HAP-1 (cell line): Measurements from ENCODE around the gene RPL37A.
"Not testable (repeated sequence)": the region's sequence is repeated elsewhere in the genome, so short reads cannot be mapped to it uniquely, and the experiment has no call there.

Source experiments
- DNase-seq, 2 experiments: peaks; one replicate each; pipeline ENCODE4 v3.0.0-alpha.2; 2016 to 2020; ENCODE audit warnings: low spot score in 2 of 2
- H3K27me3 ChIP-seq: fragments of 250-450 bp; sonication (Bioruptor Pico); 2 replicates; pipeline ENCODE4 v1.5.1; 2020; ENCODE audit warnings: low read depth, mild to moderate bottlenecking, moderate library complexity
- H3K36me3 ChIP-seq: fragments of 250-450 bp; sonication (Bioruptor Pico); replicated peaks from 2 replicates; pipeline ENCODE4 v1.5.1; 2020; ENCODE audit warnings: mild to moderate bottlenecking
- H3K4me1 ChIP-seq: fragments of 250-450 bp; sonication (Bioruptor Pico); 2 replicates; pipeline ENCODE4 v1.5.1; 2020; ENCODE audit warnings: mild to moderate bottlenecking
- H3K4me3 ChIP-seq: fragments of 250-450 bp; sonication (Bioruptor Pico); 2 replicates; pipeline ENCODE4 v1.5.1; 2020; ENCODE audit warnings: mild to moderate bottlenecking, moderate library complexity
- H3K9me3 ChIP-seq: fragments of 250-450 bp; sonication (Bioruptor Pico); 2 replicates; pipeline ENCODE4 v1.5.1; 2020; ENCODE audit warnings: mild to moderate bottlenecking, moderate library complexity
- in situ Hi-C: fragments of 300-500 bp; cut with MboI; formaldehyde crosslinking; loops from 3 replicates; pipeline ENCODE4 v1.14.3; 2020; ENCODE audit warnings: low sequenced_read_pairs, inconsistent platforms, mixed read lengths

Gene RPL37A

DNA sequence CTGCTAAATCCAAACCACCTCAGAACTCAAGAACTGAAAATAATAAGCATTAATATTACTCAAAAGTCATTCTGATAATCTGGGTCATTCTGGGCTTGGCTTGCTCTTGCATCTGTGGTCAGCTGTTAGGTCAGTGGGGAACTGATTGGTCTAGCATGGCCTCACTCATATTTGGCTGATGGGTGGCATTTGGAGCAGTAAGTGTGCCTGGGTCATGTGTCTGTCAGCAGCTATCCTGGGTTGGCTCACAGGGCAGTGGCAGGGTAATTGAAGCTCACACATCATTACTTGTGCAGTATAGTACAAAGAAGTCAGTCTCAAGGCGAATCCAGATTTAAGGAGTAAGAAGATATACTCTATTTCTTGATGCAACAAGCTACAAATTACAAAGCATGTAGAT, 9.6 kb downstream of the RPL37A start:
- no peaks in the 10 kb centered on the region for H3K9me3 ChIP-seq
- in situ Hi-C loops = loop anchor here (25.0 kb wide), 1 partner anchor 1004 kb away; no protein-coding TSS in a partner anchor
- DNase-seq = no peak
- H3K4me3 ChIP-seq = no peak overlapping the region
- no peaks in the 10 kb centered on the region for H3K27me3 ChIP-seq
- H3K36me3 ChIP-seq = peaks cover 37% of the 10 kb centered on the region
- no peaks in the 10 kb centered on the region for H3K4me1 ChIP-seq

DNA sequence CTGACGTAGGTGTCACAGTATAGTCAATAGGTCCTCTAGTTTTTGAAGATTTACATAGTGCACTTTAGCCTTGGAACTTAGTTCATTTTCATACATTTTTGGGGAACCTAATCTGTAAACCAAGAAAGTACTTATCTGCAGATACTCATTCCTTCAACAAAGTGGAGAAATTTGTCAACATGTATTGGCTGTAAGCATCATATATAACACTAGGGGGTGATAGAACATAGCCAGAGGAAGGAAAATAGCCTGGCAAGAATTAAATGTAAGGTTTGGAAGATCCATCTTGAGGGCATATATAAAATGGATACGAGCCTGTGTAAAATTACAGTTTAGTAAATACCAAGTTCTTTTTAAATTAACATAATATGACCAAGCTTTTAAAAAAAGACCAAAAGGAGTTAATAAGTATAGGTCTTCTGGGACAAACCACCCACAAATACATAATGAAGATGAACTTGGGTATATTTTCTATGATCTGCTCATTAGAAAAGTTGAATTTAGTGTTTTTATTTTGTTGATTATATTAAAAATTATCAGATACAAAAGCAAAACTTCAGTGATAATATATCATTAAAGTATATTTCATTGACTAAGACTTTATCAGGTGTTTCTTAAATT, 18.2 kb downstream of the RPL37A start:
- H3K27me3 ChIP-seq = no peaks in the 10 kb centered on the region
- no peaks in the 10 kb centered on the region for H3K4me1 ChIP-seq
- H3K9me3 ChIP-seq = no peaks in the 10 kb centered on the region
- H3K36me3 ChIP-seq = no peaks in the 10 kb centered on the region; the same call in 1 of the 2 replicates
- no peak overlapping the region for H3K4me3 ChIP-seq
- peak in 1 of 2 experiments; percentile 62 for DNase-seq
- in situ Hi-C loops = loop anchor here (5.0 to 25.0 kb wide), 2 partner anchors 150 to 995 kb away; no protein-coding TSS in a partner anchor

DNA sequence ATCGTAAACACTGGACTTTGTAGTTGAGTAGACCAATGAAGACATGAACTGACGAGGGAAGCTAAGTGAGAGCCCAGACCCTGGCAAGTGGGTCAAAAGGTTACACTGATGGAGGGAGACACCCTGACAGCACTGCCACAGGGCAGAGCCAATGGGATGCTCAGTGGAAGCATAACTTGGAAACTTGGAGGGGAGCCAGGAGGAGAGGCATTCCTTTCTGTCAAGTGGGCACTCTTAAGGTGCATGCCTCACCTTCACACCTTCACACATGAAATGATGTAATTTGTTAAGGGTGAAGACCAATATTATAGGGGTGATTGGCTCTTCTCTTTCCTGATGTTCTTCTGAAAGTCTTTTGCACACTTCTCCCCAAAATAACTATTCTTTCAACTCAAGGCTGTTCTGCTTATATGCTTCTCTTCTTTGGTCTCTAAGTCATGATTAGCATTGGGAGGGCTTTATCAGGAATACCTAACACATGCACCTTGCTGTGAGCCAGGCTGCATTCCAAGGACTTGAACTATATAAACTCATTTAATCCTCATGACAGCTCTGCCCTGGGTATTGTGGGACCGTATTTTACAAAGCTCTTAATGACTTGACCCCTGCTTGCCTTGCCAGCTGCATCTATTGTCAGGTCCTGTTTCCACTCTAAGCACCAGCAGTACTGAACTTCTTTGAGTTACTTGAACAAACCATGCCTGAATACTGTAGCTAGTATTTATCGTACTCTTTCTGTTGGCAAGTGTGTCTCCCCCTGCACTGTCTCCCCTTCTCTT, 19.0 kb downstream of the RPL37A start:
- Histone ChIP-seq H3K9me3 (no peaks in the 10 kb centered on the region), H3K36me3 (no peaks in the 10 kb centered on the region; the same call in 1 of the 2 replicates), H3K4me1 (no peaks in the 10 kb centered on the region), H3K4me3 (no peak overlapping the region), H3K27me3 (no peaks in the 10 kb centered on the region)
- no peak for DNase-seq
- in situ Hi-C loops = loop anchor here (5.0 to 25.0 kb wide), 2 partner anchors 150 to 995 kb away; no protein-coding TSS in a partner anchor

DNA sequence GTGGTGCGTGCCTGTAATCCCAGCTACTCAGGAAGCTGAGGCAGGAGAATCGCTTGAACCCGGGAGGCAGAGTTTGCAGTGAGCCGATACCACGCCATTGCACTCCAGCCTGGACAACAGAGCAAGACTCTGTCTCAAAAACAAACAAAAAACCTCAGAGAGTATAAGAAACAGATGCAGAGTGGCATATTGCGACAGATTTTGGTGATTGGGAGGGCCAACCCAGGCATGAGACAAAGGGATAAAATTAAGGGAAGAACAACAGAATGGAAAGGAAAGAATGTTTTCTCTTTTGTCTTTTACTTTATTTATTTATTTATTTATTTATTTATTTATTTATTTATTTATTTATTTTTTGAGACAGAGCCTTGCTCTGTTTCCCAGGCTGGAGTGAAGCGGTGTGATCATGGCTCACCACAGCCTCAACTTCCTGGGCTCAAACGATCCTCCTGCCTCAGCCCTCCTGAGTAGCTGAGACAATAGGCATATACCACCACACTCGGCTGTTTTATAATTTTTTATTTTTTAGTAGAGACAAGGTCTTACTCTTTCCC, 20.0 kb downstream of the RPL37A start:
- H3K27me3 ChIP-seq, H3K9me3 ChIP-seq, H3K36me3 ChIP-seq, H3K4me1 ChIP-seq, H3K4me3 ChIP-seq, DNase-seq: not testable (repeated sequence)
- in situ Hi-C loops = loop anchor here (5.0 to 25.0 kb wide), 2 partner anchors 149 to 994 kb away; no protein-coding TSS in a partner anchor

DNA sequence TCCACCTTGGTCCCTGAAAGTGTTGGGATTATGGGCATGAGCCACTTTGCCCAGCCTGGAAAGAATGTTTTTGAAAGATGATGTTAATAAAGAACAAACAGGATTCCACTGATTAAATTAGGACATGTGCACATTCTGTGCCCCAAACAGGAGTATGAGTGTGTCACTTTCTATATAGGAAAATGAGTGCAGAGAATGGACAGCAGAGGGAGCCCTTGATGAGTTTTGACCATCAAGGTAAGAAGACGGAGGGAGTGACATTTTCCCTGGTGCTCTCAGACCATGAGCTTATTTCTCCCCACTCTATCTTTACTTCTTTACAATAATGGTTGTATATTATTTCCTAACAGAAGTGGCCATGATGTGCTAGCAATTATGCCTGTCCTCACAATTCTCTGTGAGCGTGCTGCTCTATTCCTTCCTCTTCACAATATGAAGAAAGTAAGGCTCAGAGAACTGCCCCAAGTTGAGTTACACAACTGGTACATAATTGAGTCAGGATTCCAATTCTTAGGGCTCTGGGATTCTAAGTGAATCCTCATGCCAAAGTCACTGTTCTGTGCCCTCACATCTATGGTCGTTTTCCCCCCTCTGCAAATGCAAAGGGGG, 20.6 kb downstream of the RPL37A start:
- Histone ChIP-seq H3K4me1 (no peaks in the 10 kb centered on the region), H3K36me3 (no peaks in the 10 kb centered on the region; the same call in 1 of the 2 replicates), H3K4me3 (no peak overlapping the region), H3K27me3 (no peaks in the 10 kb centered on the region), H3K9me3 (no peaks in the 10 kb centered on the region)
- in situ Hi-C loops = loop anchor here (5.0 to 25.0 kb wide), 2 partner anchors 148 to 993 kb away; no protein-coding TSS in a partner anchor
- DNase-seq = peak; percentile 67 to 80

DNA sequence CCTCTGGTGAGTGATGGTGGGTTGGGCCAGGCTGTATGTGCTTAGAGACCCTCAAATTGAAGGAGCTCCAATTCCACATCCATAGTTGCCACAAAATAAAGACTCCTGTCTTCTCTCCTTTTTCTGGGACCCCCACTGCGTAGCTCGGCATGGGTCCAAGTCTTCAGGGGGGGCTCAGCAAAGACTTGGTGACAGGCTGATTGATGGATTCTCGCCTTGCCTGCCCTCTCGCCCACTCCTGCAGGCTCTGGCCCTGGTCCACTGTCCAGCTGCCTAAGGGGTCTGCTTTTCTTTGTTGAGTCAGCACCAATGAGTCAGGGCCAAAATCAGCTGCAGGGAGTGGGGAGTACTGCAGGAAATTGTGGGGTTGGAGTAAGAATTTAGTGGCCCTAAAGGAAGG, 21.5 kb downstream of the RPL37A start:
- in situ Hi-C loops = loop anchor here (25.0 kb wide), 1 partner anchor 992 kb away; no protein-coding TSS in a partner anchor
- Histone ChIP-seq H3K36me3 (no peaks in the 10 kb centered on the region; the same call in 1 of the 2 replicates), H3K9me3 (no peaks in the 10 kb centered on the region), H3K4me3 (no peak overlapping the region), H3K4me1 (no peaks in the 10 kb centered on the region), H3K27me3 (no peaks in the 10 kb centered on the region)
- no peak for DNase-seq

DNA sequence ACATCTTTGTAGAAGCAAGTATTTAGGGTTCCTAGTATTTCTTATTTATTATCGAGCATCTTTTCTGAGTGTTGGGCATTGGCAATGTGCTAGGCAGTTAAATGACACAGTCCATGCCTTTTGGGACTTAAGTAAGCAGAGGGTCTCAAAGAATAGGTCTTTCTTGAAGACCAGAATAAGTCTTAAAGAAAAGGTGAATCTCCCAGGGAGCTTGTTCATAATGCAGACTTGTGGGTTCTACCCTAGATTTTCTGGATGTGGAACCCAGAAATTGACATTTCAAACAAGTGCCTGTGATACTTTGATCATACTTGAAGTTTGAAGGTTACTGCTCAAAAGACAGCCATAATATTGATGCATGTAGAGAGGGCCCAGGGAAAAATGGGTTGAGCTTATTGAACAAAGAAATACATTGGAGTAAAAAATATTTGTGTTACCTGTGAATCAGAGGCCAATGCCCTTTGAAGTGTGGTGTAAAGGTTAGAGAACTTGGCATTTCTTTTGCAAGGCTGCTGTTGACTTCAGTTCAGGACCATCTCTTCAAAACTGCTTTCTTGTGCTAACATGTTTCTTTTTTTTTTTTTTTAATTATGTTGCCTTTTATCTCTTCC, 24.4 kb downstream of the RPL37A start:
- no peaks in the 10 kb centered on the region; the same call in 1 of the 2 replicates for H3K36me3 ChIP-seq
- H3K9me3 ChIP-seq = no peaks in the 10 kb centered on the region
- DNase-seq = no peak
- in situ Hi-C loops = loop anchor here (25.0 kb wide), 1 partner anchor 989 kb away; no protein-coding TSS in a partner anchor
- no peak overlapping the region for H3K4me3 ChIP-seq
- H3K4me1 ChIP-seq = no peaks in the 10 kb centered on the region
- H3K27me3 ChIP-seq = no peaks in the 10 kb centered on the region

DNA sequence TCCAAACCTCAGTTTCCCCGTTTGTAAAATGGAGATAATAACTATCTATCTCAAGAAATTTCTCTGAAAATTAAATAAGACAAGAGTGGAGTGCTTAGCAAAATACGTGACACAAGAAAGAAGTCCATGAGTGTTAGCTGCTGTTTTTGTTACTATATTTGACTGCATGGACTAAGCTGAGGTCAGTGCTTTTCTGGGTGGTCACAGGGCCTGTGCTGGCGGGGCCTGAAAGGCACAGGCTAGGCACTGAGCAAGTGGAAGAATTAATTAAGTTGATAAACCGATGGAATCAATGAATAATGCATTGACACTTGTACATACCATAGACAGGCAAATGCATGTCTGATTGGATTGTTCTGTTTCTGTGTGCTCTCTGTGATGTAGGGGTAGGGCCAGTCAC, 27.3 kb downstream of the RPL37A start:
- Histone ChIP-seq H3K27me3 (no peaks in the 10 kb centered on the region), H3K4me1 (no peaks in the 10 kb centered on the region), H3K9me3 (no peaks in the 10 kb centered on the region), H3K36me3 (no peaks in the 10 kb centered on the region; the same call in 1 of the 2 replicates), H3K4me3 (no peak overlapping the region)
- no peak for DNase-seq
- in situ Hi-C loops = loop anchor here (25.0 kb wide), 1 partner anchor 1186 kb away; no protein-coding TSS in a partner anchor

DNA sequence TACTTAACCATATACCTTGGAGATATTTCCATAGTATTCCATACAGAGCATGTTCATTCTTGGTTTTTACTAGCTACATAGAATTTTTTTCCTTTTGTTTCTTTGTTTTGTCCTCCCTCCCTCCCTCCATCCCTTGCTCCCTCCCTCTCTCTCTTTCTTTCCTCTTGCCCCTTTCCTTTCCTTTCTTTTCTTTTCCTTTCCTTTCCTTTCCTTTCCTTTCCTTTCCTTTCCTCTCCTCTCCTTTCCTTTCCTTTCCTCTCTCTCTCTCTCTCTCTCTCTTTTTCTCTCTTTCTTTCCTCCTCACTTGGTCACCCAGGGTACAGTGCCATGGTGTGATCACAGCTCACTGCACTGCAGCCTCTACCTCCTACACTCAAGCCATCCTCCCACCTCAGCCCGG, 28.3 kb downstream of the RPL37A start:
- Histone ChIP-seq H3K36me3 (no peaks in the 10 kb centered on the region), H3K4me3 (no peak overlapping the region), H3K27me3 (no peaks in the 10 kb centered on the region), H3K4me1 (no peaks in the 10 kb centered on the region), H3K9me3 (no peaks in the 10 kb centered on the region)
- DNase-seq = no peak
- in situ Hi-C loops = loop anchor here (25.0 kb wide), 1 partner anchor 1185 kb away; no protein-coding TSS in a partner anchor

DNA sequence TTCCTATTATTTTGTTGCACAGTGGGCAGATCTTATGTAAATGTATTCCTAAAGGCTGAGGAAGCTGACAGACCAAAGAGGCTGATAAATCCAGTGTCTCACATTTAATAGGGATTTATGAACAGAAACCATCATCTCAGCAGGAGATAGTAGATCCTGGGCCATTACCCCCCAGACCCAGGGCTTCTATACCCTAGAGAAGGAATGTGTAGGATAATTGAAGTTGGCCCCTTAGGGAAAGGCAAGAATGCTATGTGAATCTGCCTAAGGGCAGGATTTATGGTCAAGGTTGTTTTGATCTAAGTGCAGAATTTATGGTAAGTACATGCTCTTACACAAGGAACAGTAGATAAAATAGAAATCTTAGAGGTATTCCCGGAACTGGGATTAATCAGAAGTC, 29.0 kb downstream of the RPL37A start:
- Histone ChIP-seq H3K9me3 (no peaks in the 10 kb centered on the region), H3K4me3 (no peak overlapping the region), H3K27me3 (no peaks in the 10 kb centered on the region), H3K4me1 (no peaks in the 10 kb centered on the region), H3K36me3 (no peaks in the 10 kb centered on the region)
- no peak for DNase-seq
- in situ Hi-C loops = loop anchor here (25.0 kb wide), 1 partner anchor 1185 kb away; no protein-coding TSS in a partner anchor

DNA sequence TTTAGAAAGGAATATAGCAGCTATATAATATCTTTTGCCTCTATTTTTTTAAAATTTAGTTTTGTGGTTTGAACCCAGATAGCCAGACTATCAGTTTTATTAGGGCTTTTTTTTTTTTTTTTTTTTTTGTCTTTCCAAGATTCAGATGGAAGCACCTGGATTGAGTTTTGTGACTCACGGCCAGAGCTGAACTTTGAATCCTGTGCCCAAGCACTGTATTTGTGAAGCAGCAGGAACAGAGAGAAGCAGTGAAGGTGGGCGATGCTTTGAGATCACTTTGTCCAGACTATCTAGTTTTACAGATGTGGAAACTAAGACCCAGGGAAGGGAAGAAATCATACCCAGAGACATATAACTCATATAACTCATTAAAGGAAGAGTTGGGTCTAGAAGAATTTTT, 33.9 kb downstream of the RPL37A start:
- no peaks in the 10 kb centered on the region for H3K9me3 ChIP-seq
- DNase-seq = no peak
- no peak overlapping the region for H3K4me3 ChIP-seq
- no peaks in the 10 kb centered on the region for H3K36me3 ChIP-seq
- in situ Hi-C loops = loop anchor here (25.0 kb wide), 1 partner anchor 1180 kb away; no protein-coding TSS in a partner anchor
- no peaks in the 10 kb centered on the region for H3K27me3 ChIP-seq
- H3K4me1 ChIP-seq = no peaks in the 10 kb centered on the region

DNA sequence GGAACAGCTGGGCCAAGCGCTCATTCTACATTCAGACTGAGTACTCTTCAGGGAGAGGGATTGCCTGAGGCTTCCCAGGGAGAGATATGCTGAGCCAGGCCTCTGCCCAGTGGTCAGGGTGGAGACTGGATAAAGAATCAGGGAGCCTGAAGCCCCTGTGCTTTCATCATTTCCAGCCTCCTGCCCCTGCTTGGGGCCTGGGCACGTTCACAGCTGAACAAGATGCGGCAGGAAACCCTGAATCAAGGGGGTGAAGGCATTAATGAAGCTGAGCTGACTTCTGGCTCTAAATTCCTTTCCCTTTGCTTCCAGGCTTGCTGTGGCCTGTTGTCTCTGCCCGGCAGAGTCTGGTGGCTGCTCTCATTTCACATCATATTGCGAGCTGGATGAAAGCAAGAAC, 35.0 kb downstream of the RPL37A start:
- in situ Hi-C loops = loop anchor here (25.0 kb wide), 1 partner anchor 1179 kb away; no protein-coding TSS in a partner anchor
- Histone ChIP-seq H3K4me3 (no peak overlapping the region), H3K9me3 (no peaks in the 10 kb centered on the region), H3K4me1 (no peaks in the 10 kb centered on the region), H3K36me3 (no peaks in the 10 kb centered on the region), H3K27me3 (no peaks in the 10 kb centered on the region)
- no peak for DNase-seq

DNA sequence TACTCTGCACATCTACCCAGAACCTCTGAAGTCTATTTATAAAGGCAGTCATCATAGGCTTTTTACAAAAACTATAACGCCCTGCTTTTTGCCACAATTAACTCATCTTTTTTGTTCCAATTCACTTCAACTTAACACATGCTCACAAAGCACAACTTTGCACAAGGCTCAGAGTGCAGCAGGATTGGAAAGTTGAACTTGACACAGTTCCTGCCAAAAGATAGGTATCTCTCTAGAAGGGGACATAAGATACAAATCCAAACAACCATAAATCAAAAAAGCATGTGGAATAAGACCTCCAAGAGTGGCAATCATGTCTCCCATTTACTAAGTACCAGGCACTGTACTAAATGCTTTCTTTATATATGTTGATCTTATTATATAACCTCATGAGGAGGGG, 36.2 kb downstream of the RPL37A start:
- Histone ChIP-seq H3K27me3 (no peaks in the 10 kb centered on the region), H3K9me3 (no peaks in the 10 kb centered on the region), H3K4me3 (no peak overlapping the region), H3K4me1 (no peaks in the 10 kb centered on the region), H3K36me3 (no peaks in the 10 kb centered on the region)
- DNase-seq = no peak
- in situ Hi-C loops = loop anchor here (25.0 kb wide), 1 partner anchor 1177 kb away; no protein-coding TSS in a partner anchor
